ENCODE measurements around the gene SLC24A3. TPM values are rescaled to one million over a fixed set of nuclear protein-coding genes. Genes with fewer than 3 reads are reported as not detected.

The SLC24A3 gene
- total RNA-seq, 1 donor from 2014 or later, result 0.96 TPM

DNA sequence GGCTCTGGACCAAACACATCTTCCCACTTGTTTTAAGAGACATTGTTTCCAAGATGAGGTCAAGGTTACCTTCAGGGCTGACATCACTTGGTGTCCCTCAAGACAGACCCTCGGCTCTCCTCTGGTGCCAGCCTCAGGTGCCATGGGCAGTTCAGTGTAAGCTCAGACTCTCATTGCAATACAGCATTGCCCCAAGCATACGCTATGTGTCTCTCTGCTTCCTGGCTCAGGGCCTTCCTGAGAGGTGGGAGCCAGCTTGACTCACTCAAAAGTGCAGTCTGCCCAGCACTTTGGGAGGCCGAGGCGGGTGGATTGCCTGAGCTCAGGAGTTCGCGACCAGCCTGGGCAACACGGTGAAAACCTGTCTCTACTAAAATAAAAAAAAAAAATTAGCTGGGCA is 51.7 kb downstream of the SLC24A3 start:
- no peaks in the 10 kb centered on the region for H3K9me3 Mint-ChIP-seq (ENCODE audit: low read depth)
- H3K36me3 Mint-ChIP-seq (ENCODE audit: insufficient read depth), result no peaks in the 10 kb centered on the region
- peaks cover 13% of the 10 kb centered on the region for H3K4me1 Mint-ChIP-seq (ENCODE audit: low read depth)
- H3K4me3 Mint-ChIP-seq (ENCODE audit: low read depth), result no peak overlapping the region
- no peak for DNase-seq (ENCODE audit: low spot score, unreplicated experiment)
- no peak overlapping the region for H3K27ac Mint-ChIP-seq
- TF ChIP-seq, protein P1, sequence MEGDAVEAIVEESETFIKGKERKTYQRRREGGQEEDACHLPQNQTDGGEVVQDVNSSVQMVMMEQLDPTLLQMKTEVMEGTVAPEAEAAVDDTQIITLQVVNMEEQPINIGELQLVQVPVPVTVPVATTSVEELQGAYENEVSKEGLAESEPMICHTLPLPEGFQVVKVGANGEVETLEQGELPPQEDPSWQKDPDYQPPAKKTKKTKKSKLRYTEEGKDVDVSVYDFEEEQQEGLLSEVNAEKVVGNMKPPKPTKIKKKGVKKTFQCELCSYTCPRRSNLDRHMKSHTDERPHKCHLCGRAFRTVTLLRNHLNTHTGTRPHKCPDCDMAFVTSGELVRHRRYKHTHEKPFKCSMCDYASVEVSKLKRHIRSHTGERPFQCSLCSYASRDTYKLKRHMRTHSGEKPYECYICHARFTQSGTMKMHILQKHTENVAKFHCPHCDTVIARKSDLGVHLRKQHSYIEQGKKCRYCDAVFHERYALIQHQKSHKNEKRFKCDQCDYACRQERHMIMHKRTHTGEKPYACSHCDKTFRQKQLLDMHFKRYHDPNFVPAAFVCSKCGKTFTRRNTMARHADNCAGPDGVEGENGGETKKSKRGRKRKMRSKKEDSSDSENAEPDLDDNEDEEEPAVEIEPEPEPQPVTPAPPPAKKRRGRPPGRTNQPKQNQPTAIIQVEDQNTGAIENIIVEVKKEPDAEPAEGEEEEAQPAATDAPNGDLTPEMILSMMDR (IDR thresholded peaks at IDR 0.05; ENCODE audit: unreplicated experiment), result no peak
- H3K27me3 Mint-ChIP-seq, result no peaks in the 10 kb centered on the region

DNA sequence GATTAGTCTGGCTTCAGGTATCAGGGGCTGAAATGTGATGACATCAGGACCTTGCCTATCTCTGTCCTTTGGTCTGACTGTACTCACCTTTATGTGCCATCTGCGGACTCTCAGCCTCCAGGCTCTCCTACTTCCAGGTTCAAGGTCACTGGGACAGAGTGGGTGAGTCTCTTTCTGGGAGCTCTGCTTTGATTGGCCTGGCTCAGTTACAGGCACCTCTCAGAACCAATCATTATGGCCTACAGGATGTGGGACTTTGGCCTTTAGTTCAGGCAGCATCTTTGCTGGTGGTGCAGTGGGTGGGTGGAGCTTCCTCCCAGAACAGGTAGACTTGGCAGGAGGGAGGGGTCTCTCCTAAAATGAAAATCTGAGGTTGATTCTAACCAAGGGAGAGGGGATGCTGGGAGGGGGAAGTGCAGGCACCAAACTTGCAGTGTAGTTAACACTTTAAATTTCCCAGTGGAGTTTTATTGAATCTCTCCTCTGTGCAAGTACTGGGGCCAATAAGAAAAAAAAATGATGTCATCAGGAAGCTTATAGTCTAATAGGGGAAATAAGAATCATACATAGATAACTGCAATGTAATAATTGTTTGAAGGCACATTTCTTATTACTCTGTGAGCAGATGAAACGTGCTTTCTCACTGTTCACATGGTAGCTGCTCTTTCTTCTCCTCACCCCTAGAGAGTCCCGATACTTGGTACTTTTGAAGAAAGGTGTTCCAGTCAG is 53.4 kb downstream of the SLC24A3 start:
- TF ChIP-seq, protein P1 (IDR thresholded peaks at IDR 0.05; ENCODE audit: unreplicated experiment), result no peak
- Mint-ChIP-seq H3K36me3 (ENCODE audit: insufficient read depth) (no peaks in the 10 kb centered on the region), H3K27ac (no peak overlapping the region), H3K27me3 (no peaks in the 10 kb centered on the region), H3K4me3 (ENCODE audit: low read depth) (no peak overlapping the region), H3K9me3 (ENCODE audit: low read depth) (no peaks in the 10 kb centered on the region), H3K4me1 (ENCODE audit: low read depth) (no peaks in the 10 kb centered on the region)
- no peak for DNase-seq (ENCODE audit: low spot score, unreplicated experiment)

DNA sequence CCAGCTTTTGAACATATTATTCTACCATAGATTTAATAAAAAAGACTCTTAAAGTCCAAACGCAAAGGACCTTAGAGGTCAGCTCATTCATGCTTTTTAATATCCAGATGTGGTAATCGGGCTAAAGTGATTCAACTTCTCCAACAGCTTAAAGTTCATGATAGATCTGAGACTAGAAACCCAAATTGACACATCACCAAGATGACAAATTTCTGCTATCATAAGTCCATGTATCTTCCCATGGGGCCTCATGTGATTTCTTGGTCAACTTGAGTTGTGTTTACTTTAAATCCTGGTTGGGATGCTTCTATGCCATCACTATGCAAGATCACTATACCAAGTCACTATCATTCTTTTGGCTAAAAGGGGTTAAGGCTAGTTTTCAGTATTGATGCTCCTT is 56.0 kb downstream of the SLC24A3 start:
- TF ChIP-seq, protein P1 (IDR thresholded peaks at IDR 0.05; ENCODE audit: unreplicated experiment), result no peak
- no peaks in the 10 kb centered on the region for H3K9me3 Mint-ChIP-seq (ENCODE audit: low read depth)

DNA sequence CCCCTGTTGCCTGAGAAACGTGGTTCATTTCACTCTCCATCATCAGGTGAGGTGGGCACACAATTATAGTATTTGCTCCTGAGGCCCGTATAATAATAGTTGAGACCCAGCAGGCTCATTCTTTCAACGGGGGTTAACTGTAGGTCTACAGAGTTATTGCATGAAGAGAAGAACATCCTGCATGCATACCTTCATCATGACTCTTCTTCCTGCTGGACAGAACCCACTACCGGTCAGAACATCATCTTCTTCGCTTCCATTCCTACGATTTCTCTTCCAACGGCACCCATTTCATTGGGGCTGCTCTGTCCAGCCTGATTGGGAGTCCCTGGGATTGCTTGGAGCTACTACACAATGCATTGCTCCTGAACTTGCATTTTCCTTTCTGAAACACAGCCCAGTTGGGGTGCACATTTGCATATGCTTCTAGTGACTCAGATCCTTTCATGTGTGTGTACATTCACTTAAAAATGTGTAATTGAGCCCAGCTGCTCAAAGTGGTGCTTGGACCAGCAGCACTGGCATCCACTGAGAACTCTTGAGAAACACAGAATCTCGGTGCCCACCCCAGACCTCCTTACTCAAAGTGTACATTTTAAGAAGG is 57.4 kb downstream of the SLC24A3 start:
- no peak overlapping the region for H3K27ac Mint-ChIP-seq
- TF ChIP-seq, protein P1 (IDR thresholded peaks at IDR 0.05; ENCODE audit: unreplicated experiment), result no peak
- H3K4me3 Mint-ChIP-seq (ENCODE audit: low read depth), result no peak overlapping the region
- H3K27me3 Mint-ChIP-seq, result no peaks in the 10 kb centered on the region
- H3K9me3 Mint-ChIP-seq (ENCODE audit: low read depth), result no peaks in the 10 kb centered on the region
- peaks cover 5% of the 10 kb centered on the region for H3K4me1 Mint-ChIP-seq (ENCODE audit: low read depth)
- DNase-seq (ENCODE audit: low spot score, unreplicated experiment), result no peak
- no peaks in the 10 kb centered on the region for H3K36me3 Mint-ChIP-seq (ENCODE audit: insufficient read depth)

More for the DNA sequence above, 56.0 kb downstream of the SLC24A3 start:
- no peak for DNase-seq (ENCODE audit: low spot score, unreplicated experiment)
- no peak overlapping the region for H3K4me3 Mint-ChIP-seq (ENCODE audit: low read depth)
- H3K36me3 Mint-ChIP-seq (ENCODE audit: insufficient read depth), result no peaks in the 10 kb centered on the region
- no peaks in the 10 kb centered on the region for H3K27me3 Mint-ChIP-seq
- H3K27ac Mint-ChIP-seq, result no peak overlapping the region
- no peaks in the 10 kb centered on the region for H3K4me1 Mint-ChIP-seq (ENCODE audit: low read depth)

DNA sequence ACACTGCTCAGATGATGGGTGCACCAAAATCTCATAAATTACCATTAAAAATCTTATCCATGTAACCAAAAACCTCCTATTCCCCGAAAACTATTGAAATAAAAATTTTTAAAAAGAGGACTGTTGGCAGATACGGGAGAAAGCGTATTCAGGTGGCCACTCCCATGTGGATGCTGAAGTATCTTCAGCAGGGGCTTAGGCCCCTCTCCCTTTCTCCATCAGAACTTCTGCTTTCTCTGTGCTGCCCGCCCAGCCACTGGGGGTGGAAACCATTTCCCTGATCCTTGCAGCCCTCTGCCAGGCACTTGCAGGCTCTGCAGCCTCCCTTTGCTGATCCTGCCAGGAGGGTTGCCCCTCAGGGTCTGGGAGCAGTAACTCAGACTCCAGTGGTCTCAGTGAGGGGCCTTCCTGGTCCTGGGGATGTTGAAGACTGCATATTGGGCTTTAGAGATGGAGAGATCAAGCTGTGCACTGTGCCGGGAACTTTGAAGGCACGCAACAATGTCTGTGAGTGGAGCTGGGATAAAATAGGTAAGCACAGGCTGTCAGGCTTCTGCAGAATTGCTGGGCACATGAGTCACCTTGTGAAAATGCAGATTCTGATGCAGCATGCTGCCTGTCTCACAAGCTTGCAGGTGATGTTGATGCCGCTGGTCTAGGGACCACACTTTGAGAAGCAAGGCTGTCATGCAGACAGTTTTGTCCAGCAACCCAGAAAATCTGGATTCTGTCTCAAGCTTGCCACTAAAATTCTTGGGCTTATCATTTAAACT is 59.6 kb downstream of the SLC24A3 start:
- no peak for DNase-seq (ENCODE audit: low spot score, unreplicated experiment)
- TF ChIP-seq, protein P1 (IDR thresholded peaks at IDR 0.05; ENCODE audit: unreplicated experiment), result no peak
- Mint-ChIP-seq H3K4me3 (ENCODE audit: low read depth) (no peak overlapping the region), H3K27me3 (no peaks in the 10 kb centered on the region), H3K9me3 (ENCODE audit: low read depth) (no peaks in the 10 kb centered on the region), H3K36me3 (ENCODE audit: insufficient read depth) (no peaks in the 10 kb centered on the region), H3K4me1 (ENCODE audit: low read depth) (peaks cover 16% of the 10 kb centered on the region), H3K27ac (no peak overlapping the region)
